Activated CD8-positive, alpha-beta memory T cell treated with anti-CD3 and anti-CD28 coated beads, Interleukin-2, amount 10 ng/mL, durations not matched to agents 7 days and 5 days (primary cell): Measurements from ENCODE around the gene TNS3. TPM values are rescaled to one million over a fixed set of nuclear protein-coding genes. Genes with fewer than 3 reads are reported as not detected.

Source experiments
- ATAC-seq: fragments of 150-1000 bp; cut with Tn5 transposase; one replicate; pipeline ENCODE4 v1.10.0; 2021; ENCODE audit warnings: moderate library complexity
- CTCF ChIA-PET: fragments of 350-600 bp; sonication (Branson Sonifier 250); formaldehyde crosslinking; loops from one replicate; lab custom pipeline; 2021; ENCODE audit warnings: antibody characterized with exemption; lab: Charles Lee
- DNase-seq: peaks from one replicate; pipeline ENCODE4 v3.0.0-alpha.2; 2020
- H3K27ac Mint-ChIP-seq: one replicate; pipeline ENCODE4 v1.8.0; 2021; ENCODE audit warnings: mild to moderate bottlenecking, mixed read lengths
- H3K27me3 Mint-ChIP-seq: one replicate; pipeline ENCODE4 v1.8.0; 2021; ENCODE audit warnings: mixed read lengths
- H3K36me3 Mint-ChIP-seq: one replicate; pipeline ENCODE4 v1.8.0; 2021; ENCODE audit warnings: mild to moderate bottlenecking, mixed read lengths
- H3K4me1 Mint-ChIP-seq: one replicate; pipeline ENCODE4 v1.8.0; 2021; ENCODE audit warnings: mixed read lengths
- H3K4me3 Mint-ChIP-seq: one replicate; pipeline ENCODE4 v1.8.0; 2021; ENCODE audit warnings: mild to moderate bottlenecking, moderate library complexity, mixed read lengths
- H3K9me3 Mint-ChIP-seq: one replicate; pipeline ENCODE4 v1.8.0; 2022; ENCODE audit warnings: low read depth, mixed read lengths
- total RNA-seq, 2 experiments: library from RNA; stranded (reverse); gene quantifications; one replicate each; pipeline ENCODE4 v1.2.3, GENCODE V29; 2021

The TNS3 gene
- total RNA-seq, 2 experiments from 2014 or later, result 0.23 to 2.6 TPM

- Mint-ChIP-seq H3K4me1 (no peaks in the 10 kb centered on the region), H3K27me3 (no peaks in the 10 kb centered on the region), H3K27ac (no peak overlapping the region), H3K36me3 (no peaks in the 10 kb centered on the region), H3K9me3 (no peaks in the 10 kb centered on the region), H3K4me3 (no peak overlapping the region)
- no peak for ATAC-seq
- CTCF ChIA-PET, result no interaction called here
- no peak for DNase-seq
Observed at GRCh38 chr7:47414342-47415317, 167.3 kb downstream of the TNS3 start.

GRCh38 chr7:47413526-47414341 is 168.2 kb downstream of the TNS3 start:
- no peaks in the 10 kb centered on the region for H3K9me3 Mint-ChIP-seq
- no peak for ATAC-seq
- no peak overlapping the region for H3K4me3 Mint-ChIP-seq
- H3K4me1 Mint-ChIP-seq, result no peaks in the 10 kb centered on the region
- no peak overlapping the region for H3K27ac Mint-ChIP-seq
- H3K27me3 Mint-ChIP-seq, result no peaks in the 10 kb centered on the region
- no peaks in the 10 kb centered on the region for H3K36me3 Mint-ChIP-seq
- CTCF ChIA-PET, result no interaction called here
- no peak for DNase-seq

- Mint-ChIP-seq H3K36me3 (no peaks in the 10 kb centered on the region), H3K9me3 (no peaks in the 10 kb centered on the region), H3K27ac (no peak overlapping the region), H3K4me3 (no peak overlapping the region), H3K27me3 (no peaks in the 10 kb centered on the region), H3K4me1 (no peaks in the 10 kb centered on the region)
- CTCF ChIA-PET, result no interaction called here
- no peak for ATAC-seq
- DNase-seq, result no peak
Observed at GRCh38 chr7:47411901-47412300, 170.0 kb downstream of the TNS3 start.

GRCh38 chr7:47411281-47411869 is 170.5 kb downstream of the TNS3 start:
- Mint-ChIP-seq H3K36me3 (no peaks in the 10 kb centered on the region), H3K27me3 (no peaks in the 10 kb centered on the region), H3K27ac (no peak overlapping the region), H3K9me3 (no peaks in the 10 kb centered on the region), H3K4me1 (no peaks in the 10 kb centered on the region), H3K4me3 (no peak overlapping the region)
- no peak for DNase-seq
- CTCF ChIA-PET, result interaction anchor here (1.5 kb wide), 1 partner anchor 10 kb away, joined by 3 read pairs; no protein-coding TSS in a partner anchor
- no peak for ATAC-seq

GRCh38 chr7:47408675-47409074 is 173.2 kb downstream of the TNS3 start:
- no peaks in the 10 kb centered on the region for H3K4me1 Mint-ChIP-seq
- H3K27ac Mint-ChIP-seq, result no peak overlapping the region
- no peak for DNase-seq
- H3K9me3 Mint-ChIP-seq, result no peaks in the 10 kb centered on the region
- H3K27me3 Mint-ChIP-seq, result no peaks in the 10 kb centered on the region
- no peaks in the 10 kb centered on the region for H3K36me3 Mint-ChIP-seq
- CTCF ChIA-PET, result no interaction called here
- no peak for ATAC-seq
- H3K4me3 Mint-ChIP-seq, result no peak overlapping the region

- CTCF ChIA-PET, result no interaction called here
- Mint-ChIP-seq H3K27ac (no peak overlapping the region), H3K4me1 (no peaks in the 10 kb centered on the region), H3K4me3 (no peak overlapping the region), H3K9me3 (no peaks in the 10 kb centered on the region), H3K27me3 (no peaks in the 10 kb centered on the region), H3K36me3 (no peaks in the 10 kb centered on the region)
- ATAC-seq, result no peak
- DNase-seq, result no peak
Observed at GRCh38 chr7:47407821-47408674, 173.9 kb downstream of the TNS3 start.

GRCh38 chr7:47407136-47407535 is 174.8 kb downstream of the TNS3 start:
- no peaks in the 10 kb centered on the region for H3K9me3 Mint-ChIP-seq
- no peaks in the 10 kb centered on the region for H3K27me3 Mint-ChIP-seq
- CTCF ChIA-PET, result no interaction called here
- H3K4me1 Mint-ChIP-seq, result no peaks in the 10 kb centered on the region
- no peak for ATAC-seq
- H3K36me3 Mint-ChIP-seq, result no peaks in the 10 kb centered on the region
- H3K27ac Mint-ChIP-seq, result no peak overlapping the region
- DNase-seq, result no peak
- H3K4me3 Mint-ChIP-seq, result no peak overlapping the region

- Mint-ChIP-seq H3K27me3 (no peaks in the 10 kb centered on the region), H3K27ac (no peak overlapping the region), H3K4me3 (no peak overlapping the region), H3K9me3 (no peaks in the 10 kb centered on the region), H3K36me3 (no peaks in the 10 kb centered on the region), H3K4me1 (no peaks in the 10 kb centered on the region)
- DNase-seq (no peak), ATAC-seq (no peak)
- CTCF ChIA-PET, result no interaction called here
Observed at GRCh38 chr7:47406801-47407129, 175.1 kb downstream of the TNS3 start.

- H3K4me1 Mint-ChIP-seq, result no peaks in the 10 kb centered on the region
- H3K27ac Mint-ChIP-seq, result no peak overlapping the region
- H3K36me3 Mint-ChIP-seq, result no peaks in the 10 kb centered on the region
- no peak overlapping the region for H3K4me3 Mint-ChIP-seq
- DNase-seq (no peak), ATAC-seq (no peak)
- no peaks in the 10 kb centered on the region for H3K27me3 Mint-ChIP-seq
- H3K9me3 Mint-ChIP-seq, result no peaks in the 10 kb centered on the region
- CTCF ChIA-PET, result no interaction called here
Observed at GRCh38 chr7:47405921-47406800, 175.8 kb downstream of the TNS3 start.

- no peaks in the 10 kb centered on the region for H3K9me3 Mint-ChIP-seq
- DNase-seq (no peak), ATAC-seq (no peak)
- CTCF ChIA-PET, result no interaction called here
- no peaks in the 10 kb centered on the region for H3K4me1 Mint-ChIP-seq
- H3K36me3 Mint-ChIP-seq, result no peaks in the 10 kb centered on the region
- no peaks in the 10 kb centered on the region for H3K27me3 Mint-ChIP-seq
- H3K27ac Mint-ChIP-seq, result no peak overlapping the region
- H3K4me3 Mint-ChIP-seq, result no peak overlapping the region
Observed at GRCh38 chr7:47405286-47405904, 176.5 kb downstream of the TNS3 start.

- CTCF ChIA-PET, result no interaction called here
- Mint-ChIP-seq H3K4me3 (no peak overlapping the region), H3K27me3 (no peaks in the 10 kb centered on the region), H3K36me3 (no peaks in the 10 kb centered on the region), H3K27ac (no peak overlapping the region), H3K4me1 (no peaks in the 10 kb centered on the region), H3K9me3 (no peaks in the 10 kb centered on the region)
- ATAC-seq (no peak), DNase-seq (no peak)
Observed at GRCh38 chr7:47404010-47404409, 177.9 kb downstream of the TNS3 start.
